ENCODE results near the gene CDK5RAP3. TPM values are rescaled to one million over a fixed set of nuclear protein-coding genes. Genes with fewer than 3 reads are reported as not detected.

The CDK5RAP3 gene
- total RNA-seq, 1 experiment from 2014 or later = 255 TPM

GRCh38 chr17:47950448-47950847, 20.5 kb upstream of the CDK5RAP3 start:
- Histone ChIP-seq H3K27ac (ENCODE audit: low read depth, low read length) (no peak overlapping the region), H3K79me2 (ENCODE audit: insufficient read depth, low read length) (peaks cover 3% of the 10 kb centered on the region; the same call in 1 of the 2 replicates), H2AFZ (ENCODE audit: low read depth, low read length, poor library complexity, severe bottlenecking) (no peak overlapping the region), H3K4me1 (ENCODE audit: control insufficient read depth in 1 of 2, insufficient read depth in 2 of 2, low read length in 2 of 2) (peaks cover 33 to 61% of the 10 kb centered on the region in 2 experiments), H4K20me1 (ENCODE audit: insufficient read depth) (no peaks in the 10 kb centered on the region), H3K27me3 (ENCODE audit: insufficient read depth, low read length) (no peaks in the 10 kb centered on the region), H3K4me3 (replicated peaks in 1 of 2; ENCODE audit: low read depth in 1 of 2, low read length in 2 of 2) (no peak overlapping the region), H3K4me2 (ENCODE audit: low read length) (no peak overlapping the region), H3K36me3 (ENCODE audit: control insufficient read depth in 1 of 2, insufficient read depth in 2 of 2, low read length in 2 of 2) (peaks cover 4 to 11% of the 10 kb centered on the region in 2 experiments; a peak in 3 of 4 replicates), H3K9ac (ENCODE audit: low read length) (no peak overlapping the region), H3K9me3 (ENCODE audit: control insufficient read depth in 1 of 2, insufficient read depth in 1 of 2, low read depth in 1 of 2, low read length in 2 of 2) (no peaks in the 10 kb centered on the region), H3K9me2 (ENCODE audit: insufficient read depth) (no peaks in the 10 kb centered on the region)
- ATAC-seq (no peak), DNase-seq (ENCODE audit: low read depth, low spot score) (no peak)
- POLR2A ChIA-PET = interaction anchor here (1.0 to 4.3 kb wide), 3 partner anchors 9 to 68 kb away, joined by 4 to 20 read pairs (median 6); partner anchors contain the start of genes CDK5RAP3 and PNPO
- CTCF ChIA-PET = interaction anchor here (0.9 to 5.1 kb wide), 10 partner anchors 9 to 110 kb away, joined by 3 to 83 read pairs (median 5); partner anchors contain the start of genes CDK5RAP3, PNPO, SCRN2 and SP2
- no TSS peak for BruUV-seq (replicated peaks)
- intact Hi-C loops (cut with micrococcal nuclease) = no loop called here
- TF ChIP-seq ZNF274 (IDR thresholded peaks at IDR 0.05; ENCODE audit: low read depth, low read length) (no peak), CEBPB (IDR thresholded peaks at IDR 0.05; ENCODE audit: low read depth) (no peak), ATF3 (IDR thresholded peaks at IDR 0.05) (no peak), MAX (IDR thresholded peaks at IDR 0.05) (no peak), CTCF (IDR thresholded peaks at IDR 0.05 in 2 of 3, conservative IDR thresholded peaks at IDR 0.05 in 1 of 3; ENCODE audit: borderline replicate concordance in 1 of 3, insufficient read depth in 1 of 3, low read depth in 2 of 3, low read length in 2 of 3) (no peak)
- RAD21 ChIA-PET (ENCODE audit: low non-redundant PET in 1 of 2, low total read pairs in 2 of 2, uncharacterized antibody in 2 of 2, unreplicated experiment in 2 of 2) = interaction anchor here (1.0 to 2.0 kb wide), 2 partner anchors 20 to 68 kb away, joined by 3 to 9 read pairs; partner anchors contain the start of gene CDK5RAP3 (in 1 of the 2)

Data from HCT116 (cell line).